MV-4-11 (cell line): ENCODE results near the gene CYP4F3.
"Not testable (repeated sequence)": the region's sequence is repeated elsewhere in the genome, so short reads cannot be mapped to it uniquely, and the experiment has no call there.

Experiments used
- DNase-seq: peaks from one replicate; lab custom pipeline; 2025; lab: John Stamatoyannopoulos, UW

CYP4F3 gene

GRCh38 chr19:15669891-15670290, 29.2 kb downstream of the CYP4F3 start:
- no peak for DNase-seq

DNA sequence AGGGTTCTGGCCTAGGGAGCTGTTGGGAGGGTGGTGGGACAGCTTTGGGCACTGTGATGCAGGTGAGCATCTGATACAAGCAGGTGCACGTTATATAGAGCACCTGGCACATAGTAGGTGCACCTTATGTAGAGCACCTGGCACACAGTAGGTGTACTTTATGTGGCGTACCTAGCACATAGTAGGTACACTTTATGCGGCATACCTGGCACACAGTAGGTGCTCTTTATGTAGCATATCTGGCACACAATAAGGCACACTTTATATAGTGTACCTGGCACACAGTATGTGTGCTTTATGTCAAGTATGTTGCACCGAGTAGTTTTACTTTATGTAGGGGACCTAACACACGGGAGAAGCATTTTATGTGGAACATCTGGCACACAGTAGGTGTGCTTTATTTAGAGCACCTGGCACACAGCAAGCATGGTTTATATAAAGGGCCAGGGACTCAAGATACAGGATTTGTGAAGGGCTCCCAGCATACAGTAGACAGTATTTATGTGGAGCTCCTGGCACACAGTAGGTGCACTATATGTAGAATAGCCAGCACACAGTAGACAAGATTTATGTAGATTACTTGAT, 30.6 kb downstream of the CYP4F3 start:
- DNase-seq = no peak

DNA sequence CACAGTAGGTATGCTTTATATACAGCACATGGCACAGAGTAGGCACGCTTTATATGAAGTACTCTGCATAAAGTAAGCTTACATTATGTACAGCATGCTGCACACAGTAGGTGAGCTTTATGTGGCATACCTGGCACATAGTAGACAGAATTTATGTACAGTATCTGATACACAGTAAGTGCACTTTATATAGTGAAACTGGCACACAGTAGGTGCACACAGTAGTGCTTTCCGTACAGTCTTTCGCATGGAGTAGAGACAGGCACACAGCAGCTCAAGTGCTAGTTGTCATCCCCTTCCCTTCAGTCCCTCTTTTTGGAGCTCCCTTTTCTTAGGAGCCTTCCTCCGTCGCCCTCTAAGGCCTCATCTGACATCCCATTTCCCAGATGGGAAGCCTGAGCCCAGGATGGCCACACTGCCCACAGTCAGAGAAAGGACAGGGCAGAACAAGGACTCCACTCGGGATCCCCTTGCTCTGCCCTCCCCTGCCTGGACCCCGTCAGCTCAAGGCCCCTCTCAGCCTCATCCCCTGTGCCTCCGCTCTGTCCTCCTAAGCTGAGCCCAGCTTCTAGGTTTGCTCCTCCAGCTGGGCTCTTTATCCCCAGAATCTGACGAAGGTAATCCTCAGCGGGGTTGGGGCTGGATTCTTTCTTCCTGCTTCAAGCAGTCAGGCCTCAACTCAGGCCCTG, 31.3 kb downstream of the CYP4F3 start:
- DNase-seq = no peak

DNA sequence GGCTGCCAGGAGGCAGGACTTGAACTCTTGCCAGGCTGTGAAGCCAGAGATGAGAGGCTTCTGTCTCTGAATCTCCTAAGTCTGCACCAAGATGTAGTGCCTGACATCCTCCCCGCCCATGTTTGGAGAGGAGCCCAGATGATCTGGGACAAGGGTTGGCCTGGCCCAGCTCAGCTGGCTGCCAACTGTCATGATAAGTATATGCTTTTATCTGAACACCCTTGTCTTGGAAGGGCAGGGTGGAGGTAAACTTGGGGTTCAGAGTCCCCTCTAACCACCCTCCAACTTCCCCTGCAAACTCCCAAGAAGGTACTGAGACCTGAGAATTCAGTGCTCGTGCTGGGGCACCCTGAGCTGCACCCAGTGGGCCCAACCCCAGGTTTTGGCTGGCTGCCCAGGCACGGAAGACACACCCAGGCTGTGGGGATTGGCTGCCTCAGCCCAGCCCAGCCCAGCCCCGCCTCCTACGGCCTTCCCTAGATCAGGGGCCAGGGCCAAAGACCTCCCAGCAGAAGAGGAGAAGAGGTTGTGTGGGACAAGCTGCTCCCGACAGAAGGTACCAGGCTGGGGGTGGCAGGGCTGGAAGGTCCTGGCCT, 32.0 kb downstream of the CYP4F3 start, which contains the start of gene CYP4F12:
Gene CYP4F12 (plus strand): TSS at position 508 of the 596 bp plus-strand sequence. CDS start 443 bp downstream, outside the sequence.
- no peak for DNase-seq

DNA sequence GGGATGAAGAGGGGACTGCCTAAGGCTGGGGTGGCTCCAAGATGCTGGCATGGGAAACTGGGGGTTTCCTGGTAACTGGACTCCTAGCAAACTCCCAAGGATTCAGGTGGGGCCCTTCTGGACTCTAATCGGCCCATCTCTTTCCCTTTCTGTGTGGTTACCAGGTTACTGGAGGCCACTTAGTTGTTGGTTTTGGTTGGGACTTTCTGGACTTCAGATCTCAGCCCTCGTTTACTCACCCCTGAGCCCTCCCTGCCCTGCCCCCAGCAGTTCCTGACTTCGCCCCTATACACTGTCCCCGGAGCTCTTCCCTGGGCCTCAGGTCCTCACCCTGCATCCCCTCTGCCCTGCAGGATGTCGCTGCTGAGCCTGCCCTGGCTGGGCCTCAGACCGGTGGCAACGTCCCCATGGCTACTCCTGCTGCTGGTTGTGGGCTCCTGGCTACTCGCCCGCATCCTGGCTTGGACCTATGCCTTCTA, 32.5 kb downstream of the CYP4F3 start:
- no peak for DNase-seq

DNA sequence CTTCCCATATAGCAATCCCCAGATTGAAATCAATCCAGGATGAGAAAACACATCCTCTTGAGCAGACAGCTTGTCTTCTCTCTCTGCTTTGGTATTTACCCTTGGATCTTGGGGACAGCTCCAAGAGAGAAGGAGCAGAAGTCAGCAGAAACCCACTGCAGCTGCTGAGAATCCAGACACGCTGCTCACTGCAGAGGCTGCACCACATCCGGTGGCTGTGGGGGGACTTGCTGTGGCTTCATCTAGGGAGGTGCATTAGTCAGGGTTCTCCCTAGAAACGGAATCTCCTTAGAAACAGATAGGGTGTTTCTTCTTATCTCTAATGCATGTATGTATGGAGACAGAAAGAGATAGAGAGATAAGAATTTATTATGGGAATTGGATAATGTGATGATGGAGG, 34.9 kb downstream of the CYP4F3 start:
- DNase-seq = no peak

DNA sequence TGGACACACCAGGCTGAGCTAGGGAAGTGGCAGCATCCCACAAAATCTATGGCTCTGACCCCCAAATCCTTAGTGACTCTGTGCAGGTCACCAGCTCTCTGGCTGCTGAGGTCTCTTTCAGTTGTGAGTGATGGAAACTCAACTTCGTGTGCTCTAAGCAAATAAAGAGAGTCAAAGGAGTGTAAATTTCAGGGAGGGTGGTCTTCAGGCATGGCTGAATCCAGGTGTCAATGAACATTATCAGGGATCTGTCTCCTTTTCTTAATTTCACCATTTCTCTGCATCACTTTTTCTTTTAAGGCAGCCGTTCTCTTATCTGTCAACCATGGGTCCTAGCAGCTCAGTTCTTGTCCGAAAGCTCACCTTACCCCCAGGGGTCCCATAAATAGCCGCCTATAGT, 38.4 kb downstream of the CYP4F3 start:
- no peak for DNase-seq

- DNase-seq = not testable (repeated sequence)
Measured at GRCh38 chr19:15679865-15680264, 39.2 kb downstream of the CYP4F3 start.

GRCh38 chr19:15680478-15681322, 40.0 kb downstream of the CYP4F3 start:
- DNase-seq = no peak

- no peak for DNase-seq
Measured at GRCh38 chr19:15683411-15683810, 42.7 kb downstream of the CYP4F3 start.

- no peak for DNase-seq
Measured at GRCh38 chr19:15684828-15685227, 44.1 kb downstream of the CYP4F3 start.

GRCh38 chr19:15696654-15697194, 56.0 kb downstream of the CYP4F3 start:
- no peak for DNase-seq

DNA sequence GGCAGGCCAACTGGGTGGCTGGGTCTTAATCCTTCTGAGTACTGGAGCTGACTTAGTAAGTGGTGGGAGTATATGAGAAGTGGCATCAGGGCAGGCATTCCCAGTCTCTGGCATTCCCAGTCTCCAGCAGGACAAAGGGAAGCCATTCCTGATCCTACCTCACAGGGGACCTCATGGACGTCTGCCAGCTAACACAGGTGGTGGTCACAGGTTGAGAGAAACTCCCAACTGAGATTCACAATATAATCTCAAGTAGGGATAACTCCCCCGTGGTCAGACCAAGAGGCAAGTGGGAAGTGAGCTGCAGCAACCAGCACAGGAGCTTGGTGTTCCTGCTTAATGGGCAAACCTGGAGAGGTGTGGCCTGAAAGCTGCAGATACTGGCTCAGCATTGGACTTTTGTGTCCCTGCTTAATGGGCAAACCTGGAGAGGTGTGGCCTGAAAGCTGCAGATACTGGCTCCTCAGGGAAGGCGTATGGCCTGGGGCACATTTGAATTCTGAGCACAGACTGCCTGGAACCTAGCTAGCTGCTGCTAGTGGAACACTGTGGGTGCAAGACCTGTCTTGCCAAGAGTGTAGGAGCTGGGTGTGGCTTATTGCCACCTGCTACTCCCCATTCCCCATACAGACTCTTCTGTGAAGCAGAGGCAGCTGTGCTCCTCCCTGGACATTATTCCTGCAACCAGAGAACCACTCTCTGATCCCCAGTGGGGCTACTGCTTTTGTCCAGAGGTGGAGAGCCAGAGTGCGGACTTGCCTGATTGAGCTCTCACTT, 61.2 kb downstream of the CYP4F3 start:
- DNase-seq = no peak

DNA sequence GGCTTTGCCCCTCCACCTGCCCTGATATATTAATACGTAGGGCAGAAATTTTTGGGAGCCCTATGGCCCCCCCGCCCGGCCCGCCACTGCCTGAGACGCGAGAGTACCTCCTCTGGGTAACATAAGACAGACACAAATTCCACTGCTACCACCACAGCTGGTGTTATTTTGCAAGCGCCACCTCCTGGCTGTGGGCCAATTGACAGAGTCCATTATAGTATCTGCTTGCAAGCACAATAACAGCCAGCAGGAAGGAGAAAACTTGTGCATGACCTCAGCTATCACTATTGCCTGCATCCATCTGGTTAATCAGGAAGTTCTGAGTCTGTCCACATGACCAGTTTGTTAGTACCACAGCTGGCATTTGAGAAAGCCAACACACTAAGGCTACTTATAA, 61.8 kb downstream of the CYP4F3 start:
- peak; percentile 96 for DNase-seq
